ENCODE measurements around the gene INMT.
"Not testable (repeated sequence)": the region's sequence is repeated elsewhere in the genome, so short reads cannot be mapped to it uniquely, and the experiment has no call there.

The INMT gene

GRCh38 chr7:30751696-30752273 is at the start of gene INMT:
TSS of gene INMT (plus strand) at chr7:30752135. CDS start at chr7:30752151, 16 bp downstream.
- no peak for DNase-seq

- DNase-seq = peak in 1 of 2 experiments; percentile 6
These were observed 49.7 kb upstream of the INMT start for GRCh38 chr7:30702200-30702599.

GRCh38 chr7:30703756-30704155 is 48.2 kb upstream of the INMT start:
- no peak for DNase-seq

DNA sequence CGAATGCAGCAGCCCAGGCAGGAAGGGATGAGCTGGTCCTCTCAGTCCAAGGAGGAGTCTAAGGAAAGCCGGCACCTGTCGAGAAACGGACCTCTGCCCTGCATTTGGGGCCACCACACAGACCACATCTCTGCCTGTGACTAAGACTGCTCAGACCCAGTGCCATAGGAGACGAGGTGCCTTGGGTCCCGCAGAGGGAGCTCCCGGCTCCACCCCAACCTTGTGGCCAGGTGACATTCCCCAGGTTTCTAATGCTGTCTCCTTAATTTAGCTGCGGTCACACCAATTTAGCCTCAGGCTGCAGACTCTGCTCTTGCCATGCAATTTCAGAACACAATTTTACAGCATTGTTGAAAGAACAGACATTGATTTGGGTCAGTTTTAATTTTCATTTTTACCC is 46.9 kb upstream of the INMT start:
- no peak for DNase-seq

- DNase-seq = no peak
These were observed 46.3 kb upstream of the INMT start for GRCh38 chr7:30705596-30705995.

DNA sequence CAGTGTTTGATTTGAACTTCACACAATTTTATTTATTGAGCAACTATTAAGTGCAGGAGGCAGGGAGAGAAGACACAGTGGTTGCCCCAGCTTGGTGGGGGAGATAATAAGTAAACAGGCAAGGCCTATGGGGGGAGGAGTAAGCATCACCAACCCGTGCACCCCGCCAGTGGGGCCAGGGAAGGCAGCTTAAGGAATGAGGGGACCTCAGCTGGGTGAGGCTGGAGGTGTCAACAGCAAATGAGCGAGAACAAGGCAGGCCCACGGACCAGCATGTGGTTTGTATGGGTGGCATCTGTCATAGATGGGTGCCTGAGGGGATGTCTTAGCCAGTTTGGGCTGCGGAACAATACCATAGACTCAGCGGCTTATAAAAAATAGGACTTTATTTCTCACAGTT is 45.6 kb upstream of the INMT start:
- DNase-seq = no peak

- DNase-seq = no peak
These were observed 45.0 kb upstream of the INMT start for GRCh38 chr7:30706908-30707307.

- DNase-seq = no peak
These were observed 44.3 kb upstream of the INMT start for GRCh38 chr7:30707391-30708357.

DNA sequence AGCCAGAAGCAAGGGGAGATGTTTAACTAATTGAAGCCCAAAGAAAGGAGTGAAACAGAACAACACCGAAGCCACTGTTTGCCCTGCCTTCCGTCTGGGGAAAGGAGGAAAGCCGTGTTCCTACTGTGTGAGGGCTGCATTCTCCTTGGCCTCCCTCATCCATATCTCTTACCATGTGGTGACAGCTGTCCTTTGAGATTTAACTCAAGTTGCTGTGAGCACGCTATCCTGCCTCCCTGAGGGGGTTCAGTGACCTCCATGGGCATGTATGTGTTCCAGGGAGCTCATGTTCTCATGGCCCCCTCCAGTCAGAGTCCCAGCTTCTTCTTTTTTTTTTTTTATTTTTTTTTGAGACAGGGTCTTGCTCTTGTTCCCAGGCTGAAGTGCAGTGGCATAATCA is 43.5 kb upstream of the INMT start:
- no peak for DNase-seq

- DNase-seq = no peak
These were observed 43.0 kb upstream of the INMT start for GRCh38 chr7:30708983-30709382.

DNA sequence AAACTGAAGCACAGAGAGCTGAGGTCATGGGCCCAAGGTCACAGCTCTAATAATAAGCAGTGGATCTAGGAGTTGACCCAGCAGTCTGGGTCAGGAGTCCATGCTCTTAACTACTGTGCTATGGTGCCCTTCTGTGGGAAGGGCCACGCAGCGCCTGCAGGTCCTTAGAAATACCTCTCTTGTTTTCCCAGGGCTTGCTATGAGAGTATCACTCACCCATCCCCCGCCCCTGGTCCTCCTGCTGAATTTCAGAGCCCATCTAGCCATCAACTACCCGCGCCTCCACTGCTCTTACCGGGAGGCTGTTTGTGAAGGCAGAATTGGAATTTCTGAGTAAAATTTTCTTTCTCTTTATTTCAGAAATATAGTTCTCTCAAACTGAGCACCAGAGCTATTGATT is 42.4 kb upstream of the INMT start:
- DNase-seq = no peak

- no peak for DNase-seq
These were observed 41.3 kb upstream of the INMT start for GRCh38 chr7:30710669-30711068.

DNA sequence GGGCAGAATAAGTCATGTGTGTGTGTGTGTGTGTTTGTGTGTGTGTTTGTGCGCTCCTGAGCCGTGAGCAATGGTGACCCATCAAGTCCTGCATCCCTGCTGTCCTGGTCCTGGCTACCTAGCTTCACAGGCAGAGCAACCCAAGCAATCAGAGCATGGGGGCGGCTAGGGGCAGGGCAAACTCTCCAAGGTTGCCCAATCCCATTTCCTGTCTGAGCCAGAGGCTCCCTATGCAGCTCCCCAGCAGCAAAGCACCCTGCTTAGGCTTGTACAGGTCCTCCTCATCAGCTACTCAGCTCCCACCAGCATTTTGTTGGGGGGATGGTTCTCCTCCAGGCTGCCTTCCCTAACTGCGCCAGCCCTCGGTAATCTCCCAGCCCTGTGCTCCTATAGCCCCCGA is 38.5 kb upstream of the INMT start:
- DNase-seq = no peak

- no peak for DNase-seq
These were observed 37.8 kb upstream of the INMT start for GRCh38 chr7:30714129-30714528.

GRCh38 chr7:30717181-30717580 is 34.8 kb upstream of the INMT start:
- DNase-seq = peak; percentile 5 to 51

DNA sequence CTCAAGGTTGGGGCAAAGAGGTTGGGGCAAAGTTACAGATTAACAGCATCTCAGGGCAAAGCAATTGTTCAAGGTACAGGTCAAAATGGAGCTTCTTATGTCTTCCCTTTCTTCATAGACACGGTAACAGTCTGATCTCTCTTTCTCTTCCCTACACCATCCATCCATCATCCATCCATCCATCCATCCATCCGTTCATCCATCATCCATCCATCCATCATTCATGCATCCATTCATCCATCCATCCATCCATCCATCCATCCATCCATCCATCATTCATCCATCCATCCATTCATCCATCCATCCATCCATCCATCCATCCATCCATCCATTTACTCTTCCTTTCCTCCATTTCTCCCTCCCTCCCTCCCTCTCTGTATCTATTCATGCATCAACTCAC is 32.5 kb upstream of the INMT start:
- not testable (repeated sequence) for DNase-seq

GRCh38 chr7:30721211-30721610 is 30.7 kb upstream of the INMT start:
- no peak for DNase-seq

- no peak for DNase-seq
These were observed 29.7 kb upstream of the INMT start for GRCh38 chr7:30722187-30722586.

- no peak for DNase-seq
These were observed 29.3 kb upstream of the INMT start for GRCh38 chr7:30722671-30723070.

DNA sequence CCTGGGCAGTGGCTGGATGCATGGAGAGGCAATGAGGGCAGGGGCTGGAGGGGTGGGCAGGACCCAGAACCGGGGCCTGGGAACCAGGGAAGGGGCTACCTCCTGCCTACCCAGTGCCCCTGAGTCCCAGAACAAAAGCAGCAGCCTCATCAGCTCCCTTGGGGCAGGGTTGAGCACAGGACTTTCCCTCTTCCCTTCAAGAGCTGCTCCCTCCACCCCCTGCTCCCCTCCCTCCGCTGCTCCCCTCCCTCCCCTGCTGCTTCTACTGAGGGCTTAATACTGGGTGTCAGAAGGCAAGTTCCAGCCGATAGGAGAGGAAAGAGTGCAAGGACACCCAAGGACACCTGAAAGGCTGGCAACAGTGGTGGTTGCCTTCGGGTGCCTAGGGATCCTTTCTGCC is 28.2 kb upstream of the INMT start:
- DNase-seq = no peak

- DNase-seq = no peak
These were observed 25.5 kb upstream of the INMT start for GRCh38 chr7:30726296-30727006.

GRCh38 chr7:30727061-30727945 is 24.6 kb upstream of the INMT start:
- DNase-seq = no peak

Measured in SW 1271 (cell line).